Uterus (tissue), 2 donors: Measurements from ENCODE around the gene TMPRSS9.
"Not testable (repeated sequence)": the region's sequence is repeated elsewhere in the genome, so short reads cannot be mapped to it uniquely, and the experiment has no call there.

ENCODE experiments used
- POLR2A ChIP-seq, 2 donors: fragments of 450-650 bp; IDR thresholded peaks; one replicate each; pipeline ENCODE4 v1.6.1; 2016; ENCODE audit warnings: antibody characterized with exemption in 2 of 2, mild to moderate bottlenecking in 1 of 2, moderate library complexity in 1 of 2
- TF ChIP-seq, protein P1 (sequence below), 4 experiments: fragments of 200-600 bp in 2 of 4; fragments of 450-650 bp in 2 of 4; sonication (generic) in 2 of 4; IDR thresholded peaks; one replicate each; pipeline ENCODE4 v1.5.1; 2016 to 2019; ENCODE audit warnings: antibody characterized with exemption in 4 of 4, mild to moderate bottlenecking in 2 of 4, moderate library complexity in 1 of 4

DNA sequence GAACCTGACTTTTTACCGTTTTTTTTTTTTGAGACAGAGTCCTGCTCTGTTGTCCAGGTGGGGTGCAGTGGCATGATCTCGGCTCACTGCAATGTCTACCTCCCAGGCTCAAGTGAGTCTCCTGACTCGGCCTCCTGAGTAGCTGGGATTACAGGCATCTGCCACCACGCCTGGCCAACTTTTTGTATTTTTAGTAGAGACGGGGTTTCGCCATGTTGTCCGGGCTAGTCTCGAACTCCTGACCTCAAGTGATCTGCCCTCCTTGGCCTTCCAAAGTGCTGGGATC is 109.8 kb downstream of the TMPRSS9 start:
- TF ChIP-seq, protein P1, sequence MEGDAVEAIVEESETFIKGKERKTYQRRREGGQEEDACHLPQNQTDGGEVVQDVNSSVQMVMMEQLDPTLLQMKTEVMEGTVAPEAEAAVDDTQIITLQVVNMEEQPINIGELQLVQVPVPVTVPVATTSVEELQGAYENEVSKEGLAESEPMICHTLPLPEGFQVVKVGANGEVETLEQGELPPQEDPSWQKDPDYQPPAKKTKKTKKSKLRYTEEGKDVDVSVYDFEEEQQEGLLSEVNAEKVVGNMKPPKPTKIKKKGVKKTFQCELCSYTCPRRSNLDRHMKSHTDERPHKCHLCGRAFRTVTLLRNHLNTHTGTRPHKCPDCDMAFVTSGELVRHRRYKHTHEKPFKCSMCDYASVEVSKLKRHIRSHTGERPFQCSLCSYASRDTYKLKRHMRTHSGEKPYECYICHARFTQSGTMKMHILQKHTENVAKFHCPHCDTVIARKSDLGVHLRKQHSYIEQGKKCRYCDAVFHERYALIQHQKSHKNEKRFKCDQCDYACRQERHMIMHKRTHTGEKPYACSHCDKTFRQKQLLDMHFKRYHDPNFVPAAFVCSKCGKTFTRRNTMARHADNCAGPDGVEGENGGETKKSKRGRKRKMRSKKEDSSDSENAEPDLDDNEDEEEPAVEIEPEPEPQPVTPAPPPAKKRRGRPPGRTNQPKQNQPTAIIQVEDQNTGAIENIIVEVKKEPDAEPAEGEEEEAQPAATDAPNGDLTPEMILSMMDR (IDR thresholded peaks at IDR 0.05): not testable (repeated sequence)
- TF ChIP-seq POLR2A (IDR thresholded peaks at IDR 0.05): not testable (repeated sequence)
